ENCODE measurements around the gene BHLHA9.

The BHLHA9 gene

GRCh38 chr17:1256699-1257098 is 13.5 kb upstream of the BHLHA9 start:
- DNase-seq: no peak

- no peak for DNase-seq
Observed at GRCh38 chr17:1260086-1260769, 10.0 kb upstream of the BHLHA9 start.

- DNase-seq: no peak
Observed at GRCh38 chr17:1260770-1261161, 9.5 kb upstream of the BHLHA9 start.

GRCh38 chr17:1264196-1264595 is 6.0 kb upstream of the BHLHA9 start:
- no peak for DNase-seq

- DNase-seq: no peak
Observed at GRCh38 chr17:1267471-1267943, 2.7 kb upstream of the BHLHA9 start.

- DNase-seq: no peak
Observed at GRCh38 chr17:1271030-1271423, 783 bp downstream of the BHLHA9 start.

GRCh38 chr17:1271441-1271840 is 1.2 kb downstream of the BHLHA9 start:
- no peak for DNase-seq

GRCh38 chr17:1272701-1273100 is 2.5 kb downstream of the BHLHA9 start:
- no peak for DNase-seq

GRCh38 chr17:1273492-1274244 is 3.4 kb downstream of the BHLHA9 start:
- DNase-seq: no peak

- no peak for DNase-seq
Observed at GRCh38 chr17:1274245-1274608, 4.0 kb downstream of the BHLHA9 start.

GRCh38 chr17:1275205-1275961 is 5.1 kb downstream of the BHLHA9 start:
- no peak for DNase-seq

GRCh38 chr17:1275962-1276736 is 5.9 kb downstream of the BHLHA9 start:
- DNase-seq: peak; percentile 86

- no peak for DNase-seq
Observed at GRCh38 chr17:1280652-1281051, 10.4 kb downstream of the BHLHA9 start.

GRCh38 chr17:1286379-1287106 is 16.3 kb downstream of the BHLHA9 start:
- no peak for DNase-seq

GRCh38 chr17:1289695-1290094 is 19.5 kb downstream of the BHLHA9 start:
- no peak for DNase-seq

GRCh38 chr17:1290676-1291075 is 20.4 kb downstream of the BHLHA9 start:
- no peak for DNase-seq

GRCh38 chr17:1294157-1294717 is 24.0 kb downstream of the BHLHA9 start:
- peak; percentile 78 for DNase-seq

- DNase-seq: peak; percentile 59
Observed at GRCh38 chr17:1298606-1299005, 28.4 kb downstream of the BHLHA9 start.

GRCh38 chr17:1299552-1300370 is 29.5 kb downstream of the BHLHA9 start:
- DNase-seq: no peak

GRCh38 chr17:1300371-1300905 is 30.2 kb downstream of the BHLHA9 start:
- DNase-seq: no peak

GRCh38 chr17:1301546-1301945 is 31.3 kb downstream of the BHLHA9 start:
- no peak for DNase-seq
